ENCODE measurements around the gene PRICKLE3. TPM values are rescaled to one million over a fixed set of nuclear protein-coding genes. Genes with fewer than 3 reads are reported as not detected.

PRICKLE3 gene
- total RNA-seq, 1 donor from 2014 or later = 26.5 TPM

- intact Hi-C loops (cut with DNase I) = loop anchor here (10.0 kb wide), 1 partner anchor 71 kb away; the partner anchor contains the start of genes FOXP3 and PPP1R3F
- Histone ChIP-seq H3K4me1 (peaks cover 5% of the 10 kb centered on the region), H3K4me3 (no peak overlapping the region), H3K36me3 (no peaks in the 10 kb centered on the region), H3K27me3 (no peaks in the 10 kb centered on the region), H3K9me3 (no peaks in the 10 kb centered on the region), H3K27ac (no peak overlapping the region)
- TF ChIP-seq CTCF (IDR thresholded peaks at IDR 0.05) (no peak), POLR2A (IDR thresholded peaks at IDR 0.05) (no peak), POLR2AphosphoS5 (IDR thresholded peaks at IDR 0.05; ENCODE audit: insufficient read depth in 1 of 2, low read depth in 1 of 2) (no peak)
- DNase-seq (ENCODE audit: extremely low spot score in 2 of 2) = no peak
These were observed 7.4 kb upstream of the PRICKLE3 start for GRCh38 chrX:49193542-49193964.

GRCh38 chrX:49192722-49193328 is 6.7 kb upstream of the PRICKLE3 start:
- no peak overlapping the region for H3K27ac ChIP-seq
- H3K4me1 ChIP-seq = peaks cover 5% of the 10 kb centered on the region
- no peak for TF ChIP-seq POLR2A (IDR thresholded peaks at IDR 0.05)
- no peak for TF ChIP-seq CTCF (IDR thresholded peaks at IDR 0.05)
- TF ChIP-seq POLR2AphosphoS5 (IDR thresholded peaks at IDR 0.05; ENCODE audit: insufficient read depth in 1 of 2, low read depth in 1 of 2) = no peak
- no peak overlapping the region for H3K4me3 ChIP-seq
- DNase-seq (ENCODE audit: extremely low spot score in 2 of 2) = no peak
- H3K36me3 ChIP-seq = no peaks in the 10 kb centered on the region
- H3K27me3 ChIP-seq = no peaks in the 10 kb centered on the region
- intact Hi-C loops (cut with DNase I) = loop anchor here (10.0 kb wide), 1 partner anchor 72 kb away; the partner anchor contains the start of genes FOXP3 and PPP1R3F
- H3K9me3 ChIP-seq = no peaks in the 10 kb centered on the region

- Histone ChIP-seq H3K9me3 (no peaks in the 10 kb centered on the region), H3K27me3 (no peaks in the 10 kb centered on the region), H3K4me3 (peak overlapping the region; percentile 58 to 67), H3K27ac (peak overlapping the region; percentile 90), H3K36me3 (no peaks in the 10 kb centered on the region), H3K4me1 (peaks cover 5% of the 10 kb centered on the region)
- intact Hi-C loops (cut with DNase I) = loop anchor here (10.0 kb wide), 1 partner anchor 73 kb away; the partner anchor contains the start of genes FOXP3 and PPP1R3F
- DNase-seq (ENCODE audit: extremely low spot score in 2 of 2) = no peak
- TF ChIP-seq POLR2AphosphoS5 (IDR thresholded peaks at IDR 0.05; ENCODE audit: insufficient read depth in 1 of 2, low read depth in 1 of 2) (no peak), CTCF (IDR thresholded peaks at IDR 0.05) (no peak), POLR2A (IDR thresholded peaks at IDR 0.05) (no peak)
These were observed 5.4 kb upstream of the PRICKLE3 start for GRCh38 chrX:49191574-49192011.

- Histone ChIP-seq H3K9me3 (no peaks in the 10 kb centered on the region), H3K4me3 (peak overlapping the region; percentile 58 to 67), H3K4me1 (peaks cover 5% of the 10 kb centered on the region), H3K36me3 (no peaks in the 10 kb centered on the region), H3K27me3 (no peaks in the 10 kb centered on the region), H3K27ac (peak overlapping the region; percentile 90)
- intact Hi-C loops (cut with DNase I) = loop anchor here (10.0 kb wide), 1 partner anchor 74 kb away; the partner anchor contains the start of genes FOXP3 and PPP1R3F
- TF ChIP-seq POLR2AphosphoS5 (IDR thresholded peaks at IDR 0.05; ENCODE audit: insufficient read depth in 1 of 2, low read depth in 1 of 2) (peak; percentile 60 to 85), POLR2A (IDR thresholded peaks at IDR 0.05) (peak in 1 of 2 donors; percentile 65), CTCF (IDR thresholded peaks at IDR 0.05) (no peak)
- DNase-seq (ENCODE audit: extremely low spot score in 2 of 2) = peak in 1 of 2 donors; percentile 99
These were observed 4.8 kb upstream of the PRICKLE3 start for GRCh38 chrX:49190821-49191573.
